Stimulated activated CD4-positive, alpha-beta T cell treated with anti-CD3 and anti-CD28 coated beads, Interleukin-1b, Interleukin-23, amount 100 ng/mL, for 24 hours (primary cell): Measurements from ENCODE around the gene FMN1.

Experiments used
- DNase-seq, 4 experiments: peaks; one replicate each; pipeline ENCODE4 v3.0.0-alpha.2; 2020; ENCODE audit warnings: low read depth in 4 of 4, low spot score in 1 of 4

FMN1 gene

DNA sequence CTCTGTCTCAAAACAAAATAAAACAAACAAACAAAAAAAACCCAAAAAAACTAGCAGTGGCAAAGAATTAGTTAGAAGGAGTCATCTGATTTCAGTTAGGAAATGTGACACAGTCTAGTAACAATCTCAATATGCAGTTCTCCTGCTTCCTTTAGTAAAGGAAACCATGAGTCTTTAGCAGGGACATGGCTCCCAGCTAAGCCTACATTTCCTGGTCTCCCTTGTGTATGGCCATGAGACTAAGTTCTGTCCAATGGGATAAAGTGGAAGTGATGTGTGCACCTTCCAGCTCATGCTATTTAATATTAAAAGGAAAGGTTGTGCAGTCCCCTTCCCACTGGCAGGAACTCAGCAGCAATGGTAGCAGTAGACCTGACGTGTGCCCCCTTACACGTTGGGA lies 402.1 kb downstream of the FMN1 start:
- no peak for DNase-seq

DNA sequence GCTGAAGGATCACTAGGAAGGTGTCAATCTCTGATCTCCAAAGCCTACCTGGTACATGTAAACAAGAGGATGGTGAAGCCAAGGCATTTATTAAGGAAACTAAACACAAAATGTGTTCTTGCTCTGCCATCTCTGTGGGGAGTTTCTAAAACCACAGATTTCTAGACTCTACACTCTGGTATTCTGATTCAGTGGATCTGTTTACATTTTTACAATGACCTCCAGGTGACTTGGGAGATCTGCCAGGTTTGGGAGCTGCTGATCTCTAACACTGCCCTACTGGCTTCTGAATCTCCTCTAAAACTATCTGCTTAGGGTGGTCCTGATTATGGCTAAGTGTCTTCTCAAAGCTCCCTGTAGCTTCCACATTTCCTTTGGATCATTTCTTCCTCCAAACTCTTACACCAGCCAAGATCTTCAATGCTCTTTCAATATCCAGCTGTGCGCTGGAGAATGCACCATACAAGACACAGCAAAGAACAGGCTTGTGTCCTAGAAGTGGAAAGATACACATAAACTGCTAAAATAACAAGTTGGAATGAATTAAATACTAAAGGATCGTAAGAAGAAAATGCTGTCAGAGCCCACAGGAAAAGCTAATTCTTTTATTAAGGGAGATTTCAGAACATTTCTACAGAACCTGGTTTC lies 404.0 kb downstream of the FMN1 start:
- no peak for DNase-seq

DNA sequence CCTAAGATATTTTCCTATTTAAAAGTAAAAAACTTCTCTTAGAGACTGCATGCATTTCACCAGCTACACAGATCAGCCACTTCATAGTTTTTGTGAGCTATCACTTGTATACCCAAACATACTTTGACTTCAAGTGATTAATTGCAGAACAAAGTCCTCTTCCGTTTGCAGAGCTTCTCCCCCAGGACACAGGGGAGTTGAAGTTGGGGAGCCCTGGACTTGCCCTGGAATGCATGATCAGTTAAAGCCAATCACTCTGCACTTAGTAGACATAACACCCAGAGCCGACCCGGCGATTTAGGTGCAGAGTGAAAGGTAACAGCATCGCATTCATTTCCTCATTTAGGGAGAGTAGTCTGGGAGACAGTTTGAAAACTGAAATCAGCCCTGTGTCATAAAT lies 406.6 kb downstream of the FMN1 start:
- DNase-seq: no peak

DNA sequence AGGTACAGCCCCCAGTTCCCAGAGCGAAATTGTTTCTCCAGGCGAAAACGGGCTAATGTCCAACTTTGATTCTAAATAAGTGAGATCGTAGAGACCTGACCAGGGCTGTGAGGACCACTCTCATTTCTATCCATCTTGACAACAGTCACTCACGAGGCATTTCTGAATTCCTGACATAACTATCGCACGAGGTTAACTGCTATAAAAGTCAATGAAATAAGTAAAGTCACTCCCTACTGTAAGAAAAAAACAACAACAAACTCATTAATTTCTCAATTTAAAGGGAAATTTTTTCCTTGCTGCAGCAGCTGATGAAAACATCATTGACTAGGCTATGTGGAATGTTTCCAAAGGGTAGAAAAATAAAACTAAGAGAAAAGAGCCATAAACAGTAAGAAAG lies 407.6 kb downstream of the FMN1 start:
- no peak for DNase-seq

DNA sequence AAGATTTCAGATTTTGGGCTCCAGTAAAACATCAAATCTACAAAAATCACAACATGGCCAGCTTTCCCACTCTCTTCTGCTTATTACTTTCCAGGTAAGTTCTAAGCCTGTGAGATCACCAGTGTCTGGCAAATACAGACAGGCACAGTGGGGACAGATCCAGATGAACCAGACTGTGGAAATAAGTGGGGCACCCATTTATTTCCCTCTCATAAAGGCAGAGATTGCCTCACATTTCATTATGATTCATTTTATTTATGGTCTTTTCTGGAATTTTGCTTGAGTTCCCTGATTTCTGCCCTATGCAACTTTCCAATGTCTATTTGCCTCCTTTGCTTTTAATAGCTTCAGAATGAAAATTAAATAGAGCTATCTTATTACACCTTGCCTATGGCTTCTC lies 409.9 kb downstream of the FMN1 start:
- DNase-seq: no peak

DNA sequence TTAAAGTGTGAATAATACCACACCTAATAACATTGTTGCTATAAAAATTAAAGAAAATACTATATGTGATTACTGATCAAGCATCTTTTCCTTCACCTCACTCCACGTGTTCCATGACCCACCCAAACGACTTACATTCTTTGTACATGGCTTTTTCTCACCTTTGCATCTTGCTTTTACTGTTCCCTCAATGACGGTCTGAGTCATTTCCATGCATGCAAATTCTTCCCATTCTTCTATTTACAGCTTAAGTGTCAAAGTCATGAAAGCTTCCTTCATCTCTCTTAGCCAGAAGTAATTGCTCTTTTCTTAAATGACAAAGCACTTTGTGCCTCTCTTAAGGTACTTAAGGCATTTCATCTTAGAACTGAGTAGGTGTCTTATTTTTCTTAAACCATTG lies 412.7 kb downstream of the FMN1 start:
- DNase-seq: no peak

DNA sequence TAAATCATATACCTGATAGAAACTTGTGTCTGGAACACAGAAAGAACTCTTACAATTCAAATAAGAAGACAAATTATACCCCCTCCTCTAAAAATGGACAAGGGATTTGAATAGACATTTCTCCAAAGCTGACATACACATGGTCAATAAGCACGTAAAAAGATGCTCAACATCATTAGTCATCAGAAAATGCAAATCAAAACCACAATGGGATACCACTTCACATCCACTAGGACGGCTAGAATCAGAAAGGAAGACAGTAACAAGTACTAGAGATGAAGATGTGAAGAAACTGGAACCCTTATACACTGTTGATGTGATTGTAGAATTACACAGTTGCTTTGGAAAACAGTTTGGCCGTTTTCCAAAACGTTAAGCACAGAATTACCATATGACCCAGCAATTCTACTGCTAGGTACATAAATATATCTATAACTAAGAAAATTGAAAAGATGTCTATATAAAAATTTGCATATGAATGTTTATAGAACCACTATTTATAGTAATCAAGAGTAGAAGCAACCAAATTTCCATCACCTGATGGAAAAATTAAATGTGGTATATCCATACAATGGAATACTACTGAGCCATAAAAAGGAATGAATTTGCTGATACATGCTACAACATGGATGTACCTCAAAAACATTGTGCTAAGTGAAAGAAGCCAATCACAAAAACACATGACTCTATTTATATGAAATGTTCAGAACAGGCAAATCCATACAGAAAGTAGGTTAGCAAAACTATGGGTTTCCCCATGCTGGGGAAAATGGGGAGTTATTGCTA lies 415.9 kb downstream of the FMN1 start:
- DNase-seq: no peak

DNA sequence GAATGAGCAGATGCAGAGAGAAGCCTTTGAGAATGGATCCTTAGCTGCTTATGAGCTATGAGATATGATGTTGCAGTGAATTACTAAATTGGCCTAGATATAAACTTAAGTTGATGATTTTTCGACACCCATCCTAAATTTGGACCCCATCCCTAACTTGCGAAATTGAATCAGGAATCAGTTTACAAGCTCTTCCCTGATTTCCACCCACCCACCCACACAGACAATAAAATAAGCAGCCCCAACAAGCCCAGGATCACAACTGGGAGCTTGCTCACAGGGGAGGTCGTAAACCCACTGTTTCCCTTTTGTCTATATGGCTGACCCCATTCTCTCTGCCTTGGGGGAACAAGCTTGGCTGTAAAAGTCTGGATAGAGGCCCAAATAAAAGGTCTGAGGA lies 419.4 kb downstream of the FMN1 start:
- DNase-seq: no peak

DNA sequence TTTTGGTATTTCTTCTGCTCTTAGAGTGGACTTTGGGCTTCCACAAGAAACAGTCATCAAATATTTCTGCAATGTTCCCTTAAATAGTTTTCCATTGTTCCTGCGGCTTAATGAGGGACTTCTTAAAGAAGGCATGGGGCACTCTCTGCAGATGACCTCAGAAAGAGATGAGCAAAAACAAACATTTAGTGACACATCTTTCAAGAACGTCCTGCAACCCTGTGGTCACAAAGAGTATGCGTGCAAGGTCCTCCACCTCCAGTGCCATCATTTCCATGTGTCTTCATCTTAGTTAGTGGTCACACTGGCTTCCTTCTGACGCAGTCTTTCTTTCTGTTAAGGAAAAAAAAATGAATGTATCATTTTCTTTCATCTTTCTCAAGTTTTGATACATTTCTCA lies 420.5 kb downstream of the FMN1 start:
- no peak for DNase-seq

DNA sequence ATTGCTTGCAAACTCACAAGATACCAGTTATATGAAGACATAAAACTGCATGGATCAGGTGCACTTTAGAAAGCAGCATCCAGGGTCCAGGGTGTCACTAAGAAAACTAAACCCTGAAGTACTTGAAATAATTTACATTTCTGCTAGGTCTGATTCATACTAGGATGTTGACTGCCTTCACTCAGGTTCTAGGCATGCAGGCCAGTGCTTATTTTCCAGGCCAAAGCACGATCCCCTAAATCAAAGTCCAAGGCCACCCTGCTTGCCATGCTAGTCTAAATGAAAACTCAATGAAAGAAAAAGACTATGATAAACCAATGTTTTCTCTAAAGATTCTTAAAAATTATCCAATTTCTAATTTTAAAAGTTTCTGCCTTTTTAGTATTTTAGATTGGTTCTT lies 427.3 kb downstream of the FMN1 start:
- no peak for DNase-seq

DNA sequence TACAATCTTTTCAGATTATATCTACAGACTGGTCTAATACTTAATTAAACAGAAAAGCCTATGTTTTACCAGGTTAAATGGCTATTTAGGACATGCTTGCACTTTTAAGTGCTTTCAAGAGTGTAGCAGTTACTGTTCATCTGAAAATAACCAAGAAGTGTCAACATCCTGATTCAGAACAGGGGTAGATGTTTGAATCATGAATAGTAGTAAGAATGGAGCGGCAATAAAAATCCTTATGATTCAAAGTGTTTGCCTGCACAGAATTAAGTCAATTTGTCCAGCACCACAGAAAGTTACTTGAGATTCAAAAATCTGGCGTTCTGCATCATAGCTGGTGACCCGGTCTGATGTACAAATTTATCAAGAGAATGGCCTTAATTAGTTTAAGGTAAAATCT lies 428.4 kb downstream of the FMN1 start:
- DNase-seq: no peak

DNA sequence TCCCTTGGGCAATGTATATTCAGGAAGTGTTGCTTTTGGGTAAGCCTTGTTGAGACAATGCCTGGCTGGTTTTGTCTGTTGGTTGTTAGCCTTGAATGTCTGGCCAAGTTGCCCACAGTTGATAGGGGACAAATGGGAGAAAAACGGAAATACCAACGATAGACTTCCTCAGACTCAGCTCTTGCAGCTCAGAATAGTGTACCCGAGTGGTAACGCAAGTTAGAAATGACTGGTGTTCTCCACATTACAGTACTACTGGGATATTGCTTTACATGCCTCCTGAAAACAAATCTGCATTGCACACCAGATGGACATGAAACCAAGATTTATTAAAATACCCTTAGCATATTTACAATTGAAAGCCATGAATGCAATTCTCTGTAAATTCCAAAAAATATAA lies 429.3 kb downstream of the FMN1 start:
- DNase-seq: no peak

DNA sequence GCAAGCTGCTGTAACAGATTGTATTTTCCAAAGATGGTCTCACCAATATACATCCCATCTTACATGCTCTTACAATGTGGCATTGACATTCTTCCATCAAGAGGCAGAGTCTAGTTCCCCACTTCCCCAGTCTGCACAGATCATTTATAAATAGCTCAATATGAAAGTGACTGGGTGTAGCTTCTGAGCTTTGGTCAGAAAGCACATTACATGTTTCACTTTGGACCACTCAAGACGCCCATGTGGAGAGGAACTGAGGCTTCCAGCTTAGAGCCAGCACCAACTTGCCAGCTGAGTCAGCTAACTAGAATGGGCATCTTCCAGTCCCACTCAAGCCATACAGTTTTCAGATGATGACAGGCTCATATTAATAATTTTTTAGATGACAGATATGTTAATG lies 431.2 kb downstream of the FMN1 start:
- DNase-seq: no peak

DNA sequence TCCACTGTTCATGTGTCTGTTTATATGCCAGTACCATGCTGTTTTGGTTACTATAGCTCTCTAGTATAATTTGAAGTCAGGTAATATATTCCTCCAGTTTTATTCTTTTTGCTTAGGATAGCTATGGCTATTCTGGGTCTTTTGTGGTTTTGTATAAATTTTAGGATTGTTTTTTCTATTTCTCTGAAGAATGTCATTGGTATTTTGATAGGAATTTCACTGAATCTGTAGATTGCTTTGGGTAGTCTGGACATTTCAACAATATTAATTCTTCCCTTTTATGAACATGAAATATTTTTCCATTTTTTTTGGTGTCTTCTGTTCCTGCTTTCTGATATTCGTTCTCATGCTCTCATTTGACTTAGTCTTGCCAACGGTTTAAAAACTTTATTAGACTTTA lies 437.1 kb downstream of the FMN1 start:
- no peak for DNase-seq

DNA sequence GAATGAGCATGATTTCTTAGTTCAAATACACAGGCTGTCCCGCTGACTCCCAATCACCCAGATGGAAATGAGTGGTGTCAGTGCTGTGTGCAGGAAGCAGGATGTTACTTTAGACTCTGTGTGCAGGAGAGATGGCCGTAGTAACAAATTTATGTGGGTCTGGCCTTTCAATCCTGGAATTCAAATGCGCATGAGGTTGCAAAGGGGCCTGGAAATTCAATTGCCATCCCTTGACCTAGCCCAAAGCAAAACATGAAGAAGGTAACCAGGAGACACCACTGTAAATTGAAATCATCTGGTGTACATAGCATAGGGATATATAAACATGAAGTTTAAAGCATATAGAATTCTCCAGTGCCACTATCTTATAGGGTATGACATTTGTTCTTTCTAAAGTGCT lies 443.5 kb downstream of the FMN1 start:
- no peak for DNase-seq

DNA sequence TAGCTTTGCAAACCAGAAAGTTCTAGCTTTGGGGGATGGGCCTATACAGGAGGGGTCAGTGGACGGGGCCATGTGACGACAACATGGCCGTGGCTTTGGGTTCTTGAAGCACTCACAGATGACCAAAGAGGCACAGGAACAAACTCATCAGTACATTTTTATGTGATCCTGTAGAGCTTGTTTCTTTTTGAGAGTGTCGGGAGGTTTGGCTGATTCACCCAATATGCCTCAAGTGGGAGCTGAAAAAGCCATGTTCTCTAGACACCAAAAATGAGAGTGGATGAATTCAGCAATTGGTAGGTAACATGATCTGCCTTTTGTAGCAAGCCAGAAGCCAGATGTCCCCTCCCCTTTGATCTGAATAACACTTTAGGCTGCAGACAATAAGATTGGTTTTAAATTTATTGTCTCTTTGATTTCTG lies 446.6 kb downstream of the FMN1 start:
- DNase-seq: no peak

DNA sequence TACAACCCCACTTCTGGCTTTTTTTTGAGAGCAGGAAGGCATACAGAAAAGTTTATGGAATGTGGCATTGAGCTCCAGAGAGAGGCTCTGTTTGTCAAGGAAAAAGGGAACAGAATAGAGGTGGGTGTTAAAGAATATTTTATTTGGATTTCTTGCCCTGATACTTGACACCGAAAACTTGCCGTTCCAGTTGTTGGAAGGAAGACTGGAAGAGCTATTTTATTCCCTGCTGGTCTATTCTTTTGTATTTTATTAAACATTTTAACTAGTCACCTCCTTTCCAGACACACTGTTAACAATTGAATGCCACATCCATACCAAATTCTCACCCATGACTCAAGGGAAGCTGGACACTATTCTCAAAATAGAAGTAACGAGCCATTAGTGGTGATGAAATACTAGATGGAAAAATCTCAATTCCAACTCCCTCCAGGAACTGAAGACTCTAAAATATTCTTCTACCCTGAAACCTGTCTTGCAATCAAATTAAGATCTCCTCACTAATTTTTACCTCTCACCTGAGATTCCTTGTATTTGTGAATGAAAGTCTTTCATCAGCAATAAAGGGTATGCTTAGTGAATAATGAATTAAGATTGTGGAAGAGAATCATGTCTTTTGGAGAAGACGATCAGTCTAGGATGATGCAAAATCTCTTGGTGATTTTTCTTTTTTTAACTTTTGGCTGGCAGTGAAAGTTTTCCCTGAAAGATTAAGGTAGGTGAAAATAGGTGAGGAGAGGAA lies 448.2 kb downstream of the FMN1 start:
- no peak for DNase-seq

DNA sequence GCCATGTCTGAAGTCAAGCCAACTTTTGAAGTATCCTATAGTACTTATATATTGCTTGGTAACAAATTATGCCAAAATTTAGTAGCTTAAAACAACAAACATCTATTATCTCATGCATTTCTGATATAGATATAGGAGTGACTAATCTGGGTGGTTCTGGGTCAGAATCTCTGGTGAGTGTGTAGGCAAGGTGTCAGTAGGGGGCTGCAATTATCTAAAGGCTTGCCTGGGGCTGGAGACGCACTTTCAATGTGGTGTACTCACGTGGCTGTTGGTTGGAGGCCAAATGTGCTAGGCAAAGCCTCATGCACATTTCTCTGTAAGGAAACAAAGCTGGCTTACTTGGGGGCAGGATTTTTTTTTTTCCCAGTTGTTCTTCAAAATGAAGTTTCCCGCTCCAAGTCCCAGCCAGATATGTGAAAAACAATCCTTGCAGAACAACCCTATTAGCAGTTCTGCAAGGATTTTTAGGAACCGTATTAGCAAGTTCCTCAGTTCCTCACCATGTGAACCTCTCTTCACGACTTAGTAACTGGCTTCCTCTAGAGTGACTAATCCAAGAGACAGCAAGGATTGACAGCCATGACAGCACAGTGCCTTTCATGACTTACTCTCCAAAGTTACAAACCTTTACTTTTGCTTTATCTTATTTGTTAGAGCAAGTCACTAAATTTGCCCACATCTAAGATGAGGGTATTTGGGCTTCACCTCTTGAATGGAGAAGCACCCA lies 450.9 kb downstream of the FMN1 start:
- DNase-seq: no peak

DNA sequence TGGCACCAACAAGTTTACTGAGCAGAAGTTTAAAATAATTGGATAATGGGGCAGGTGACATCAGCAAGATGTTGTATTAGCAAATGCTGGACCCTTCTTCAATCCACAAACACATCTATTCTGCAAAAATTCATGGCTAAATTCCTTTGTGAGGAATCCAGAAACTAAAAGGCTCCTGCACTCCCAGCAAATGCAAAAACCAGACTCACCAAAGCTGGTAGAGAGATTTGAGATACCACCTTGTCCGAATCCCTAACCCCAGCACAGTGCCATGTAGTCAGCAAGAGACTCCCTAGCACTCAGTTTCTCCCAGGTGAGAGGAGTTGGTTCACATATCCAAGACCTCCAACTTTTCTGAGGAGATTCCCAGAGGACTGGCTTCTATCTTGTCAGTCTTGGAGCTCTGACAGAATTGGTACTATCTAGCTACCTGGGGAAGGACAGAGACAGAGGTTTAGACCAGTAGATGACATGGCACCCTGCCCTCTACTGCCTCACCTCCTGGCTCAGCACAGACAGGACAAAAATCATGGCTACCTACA lies 454.9 kb downstream of the FMN1 start:
- no peak for DNase-seq

DNA sequence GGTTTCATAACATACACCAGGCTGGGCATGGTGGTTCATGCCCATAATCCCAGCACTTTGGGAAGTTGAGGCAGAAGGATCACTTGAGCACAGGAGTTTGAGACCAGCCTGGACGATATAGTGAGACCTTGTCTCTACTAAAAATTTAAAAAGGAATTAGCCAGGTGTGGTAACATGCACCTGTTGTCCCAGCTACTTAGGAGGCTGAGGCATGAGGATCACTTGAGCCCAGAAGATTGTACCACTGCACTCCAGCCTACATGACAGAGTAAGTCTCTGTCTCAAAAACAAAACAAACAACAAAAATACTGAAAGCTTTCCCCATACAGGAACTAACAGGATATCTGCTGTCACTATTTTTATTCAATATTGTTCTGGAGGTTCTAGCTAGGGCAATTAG lies 455.8 kb downstream of the FMN1 start:
- DNase-seq: no peak

DNA sequence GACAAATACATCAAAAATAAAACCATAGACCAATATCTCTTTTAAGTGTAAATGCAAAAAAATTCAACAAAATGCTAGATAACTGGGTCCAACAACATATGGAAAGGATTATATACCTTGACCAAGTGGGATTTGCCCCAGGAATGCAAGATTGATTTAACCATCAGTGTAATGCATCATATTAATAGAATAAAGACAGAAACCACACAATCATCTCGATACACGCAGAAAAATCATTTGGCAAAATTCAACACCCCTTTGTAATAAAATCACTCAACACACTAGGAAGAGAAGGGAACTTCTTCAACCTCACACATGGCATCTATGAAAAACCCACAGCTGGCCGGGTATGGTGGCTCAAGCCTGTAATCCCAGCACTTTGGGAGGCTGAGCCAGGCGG lies 457.2 kb downstream of the FMN1 start:
- DNase-seq: no peak

DNA sequence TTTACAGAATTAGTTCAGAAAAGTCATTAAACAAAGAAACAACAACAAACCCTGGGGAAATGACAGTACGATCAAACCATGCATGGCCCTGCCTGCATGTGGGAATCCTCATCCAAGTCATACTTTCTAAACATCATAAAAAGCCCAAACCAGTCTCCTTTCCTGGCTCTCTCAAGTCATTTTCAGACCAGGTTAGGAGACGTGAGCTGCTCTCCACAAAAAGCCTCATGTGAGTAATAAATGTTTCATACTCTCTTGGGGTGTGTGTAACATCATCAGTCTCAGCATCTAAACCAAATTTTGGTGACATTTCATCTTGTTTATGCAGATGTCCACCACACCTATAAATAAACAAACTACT lies 457.8 kb downstream of the FMN1 start:
- no peak for DNase-seq
